Sigmoid colon (tissue), 4 donors: Measurements from ENCODE around the gene P4HB.

ENCODE experiments used
- EP300 ChIP-seq, 4 donors: sonication (generic); formaldehyde crosslinking; IDR thresholded peaks; one replicate each; pipeline ENCODE4 v1.6.1; 2017; ENCODE audit warnings: antibody characterized with exemption in 4 of 4
- POLR2A ChIP-seq, 2 donors: fragments of 450-650 bp; IDR thresholded peaks; one replicate each; pipeline ENCODE4 v1.6.1; 2016; ENCODE audit warnings: antibody characterized with exemption in 2 of 2, mild to moderate bottlenecking in 2 of 2, moderate library complexity in 2 of 2
- POLR2AphosphoS5 ChIP-seq, 4 donors: sonication (generic); formaldehyde crosslinking; IDR thresholded peaks; one replicate each; pipeline ENCODE4 v1.6.1; 2017; ENCODE audit warnings: antibody characterized with exemption in 4 of 4
- TF ChIP-seq, protein P1 (sequence below), 4 experiments: fragments of 450-650 bp in 3 of 4; fragments of 200-600 bp in 1 of 4; IDR thresholded peaks; one replicate each; pipeline ENCODE4 v1.5.1; 2016 to 2019; ENCODE audit warnings: antibody characterized with exemption in 4 of 4, mild to moderate bottlenecking in 3 of 4, moderate library complexity in 2 of 4

DNA sequence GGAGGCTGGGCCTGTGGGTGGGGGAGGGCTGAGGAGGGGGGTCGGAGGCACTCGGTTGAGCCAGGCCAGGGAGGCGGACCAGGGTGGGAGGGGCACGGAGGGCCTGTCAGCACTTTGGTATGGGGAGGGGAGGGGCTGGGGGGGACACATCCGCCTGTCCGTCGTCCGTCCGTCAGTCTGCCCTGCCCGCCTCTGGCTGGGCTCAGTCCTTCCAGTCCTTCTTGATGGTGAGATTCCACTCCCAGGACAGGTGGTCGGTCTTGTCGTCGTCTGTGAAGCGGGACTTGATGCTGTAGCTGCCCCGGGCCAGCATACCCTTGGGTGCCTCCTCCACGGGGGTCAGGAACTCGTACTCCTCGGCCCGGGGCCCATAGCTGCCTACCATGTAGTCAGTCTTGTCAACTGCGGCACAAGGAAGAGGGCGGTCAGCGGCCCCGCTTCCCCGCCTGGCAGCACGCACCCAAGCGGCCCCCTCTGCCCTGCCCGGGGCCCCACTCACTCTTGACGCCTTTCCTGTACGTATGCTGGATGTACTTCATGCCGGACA lies 8.4 kb upstream of the P4HB start:
- TF ChIP-seq, protein P1, sequence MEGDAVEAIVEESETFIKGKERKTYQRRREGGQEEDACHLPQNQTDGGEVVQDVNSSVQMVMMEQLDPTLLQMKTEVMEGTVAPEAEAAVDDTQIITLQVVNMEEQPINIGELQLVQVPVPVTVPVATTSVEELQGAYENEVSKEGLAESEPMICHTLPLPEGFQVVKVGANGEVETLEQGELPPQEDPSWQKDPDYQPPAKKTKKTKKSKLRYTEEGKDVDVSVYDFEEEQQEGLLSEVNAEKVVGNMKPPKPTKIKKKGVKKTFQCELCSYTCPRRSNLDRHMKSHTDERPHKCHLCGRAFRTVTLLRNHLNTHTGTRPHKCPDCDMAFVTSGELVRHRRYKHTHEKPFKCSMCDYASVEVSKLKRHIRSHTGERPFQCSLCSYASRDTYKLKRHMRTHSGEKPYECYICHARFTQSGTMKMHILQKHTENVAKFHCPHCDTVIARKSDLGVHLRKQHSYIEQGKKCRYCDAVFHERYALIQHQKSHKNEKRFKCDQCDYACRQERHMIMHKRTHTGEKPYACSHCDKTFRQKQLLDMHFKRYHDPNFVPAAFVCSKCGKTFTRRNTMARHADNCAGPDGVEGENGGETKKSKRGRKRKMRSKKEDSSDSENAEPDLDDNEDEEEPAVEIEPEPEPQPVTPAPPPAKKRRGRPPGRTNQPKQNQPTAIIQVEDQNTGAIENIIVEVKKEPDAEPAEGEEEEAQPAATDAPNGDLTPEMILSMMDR (IDR thresholded peaks at IDR 0.05): no peak
- no peak for TF ChIP-seq EP300 (IDR thresholded peaks at IDR 0.05)
- no peak for TF ChIP-seq POLR2A (IDR thresholded peaks at IDR 0.05)
- no peak for TF ChIP-seq POLR2AphosphoS5 (IDR thresholded peaks at IDR 0.05)
